GM19193 (cell line): ENCODE measurements around the gene FGF22.

Experiments
- POLR2A ChIP-seq: IDR thresholded peaks from 4 replicates; pipeline ENCODE4 v1.6.1; 2011; ENCODE audit not compliant: insufficient read depth, insufficient read length; ENCODE audit errors: extremely low read depth

Gene FGF22

GRCh38 chr19:688214-688613 is 48.5 kb downstream of the FGF22 start:
- no peak for TF ChIP-seq POLR2A

GRCh38 chr19:688992-689391 is 49.3 kb downstream of the FGF22 start:
- TF ChIP-seq POLR2A = no peak

GRCh38 chr19:690203-690602 is 50.5 kb downstream of the FGF22 start:
- TF ChIP-seq POLR2A = no peak
